ENCODE data around the gene MYCBP.
"Not testable (repeated sequence)": the region's sequence is repeated elsewhere in the genome, so short reads cannot be mapped to it uniquely, and the experiment has no call there.

Gene MYCBP

DNA sequence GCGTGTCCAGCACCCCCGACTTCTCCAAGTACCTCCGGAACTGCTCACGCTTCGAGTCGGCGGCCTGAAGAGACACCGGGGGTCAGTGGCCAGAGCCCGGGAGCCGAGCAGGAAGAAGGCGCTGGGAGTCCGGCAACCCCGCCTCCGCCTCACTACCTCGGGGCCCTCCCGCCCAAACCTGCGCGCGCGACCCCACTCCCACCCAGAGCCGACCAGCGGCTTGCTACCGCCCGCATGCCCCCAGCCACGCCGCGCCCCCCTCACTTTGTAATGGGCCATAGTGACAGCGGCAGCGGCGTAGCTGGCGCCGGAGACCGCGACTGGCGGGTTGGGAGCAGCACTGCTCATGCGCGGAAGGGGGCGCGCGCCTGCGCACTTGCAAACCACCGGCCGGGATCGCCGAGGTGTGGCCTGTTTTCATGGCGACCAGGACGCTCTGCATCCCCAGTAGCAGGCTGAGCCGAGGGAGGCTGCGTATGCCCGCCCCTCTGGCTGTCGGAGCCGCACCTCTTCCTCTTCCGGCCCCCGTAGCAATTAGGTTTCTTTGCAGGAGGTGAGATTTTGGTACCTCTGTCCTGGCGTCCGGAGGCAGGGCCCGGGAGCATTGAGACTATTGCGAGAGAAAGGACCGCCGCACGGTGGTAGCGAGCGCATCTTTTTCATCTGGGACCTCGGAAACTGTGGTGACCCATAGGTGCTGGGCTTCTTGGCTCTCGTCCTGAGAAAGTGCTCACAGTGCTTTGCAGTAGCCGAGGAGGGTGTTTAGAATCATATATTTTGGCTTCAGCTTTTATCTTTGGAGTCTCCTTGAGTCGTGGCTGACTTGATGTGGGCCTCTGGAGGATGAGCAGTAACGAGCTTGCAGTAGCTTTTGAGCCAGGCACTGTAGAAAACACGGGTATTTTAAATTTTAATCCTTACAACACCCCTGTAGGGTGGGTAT lies at the start of gene MYCBP:
TSS of gene MYCBP (minus strand) at position 322 of the 943 bp plus-strand sequence. CDS start at position 279, 43 bp downstream.
- peak; percentile 17 for FAIRE-seq

DNA sequence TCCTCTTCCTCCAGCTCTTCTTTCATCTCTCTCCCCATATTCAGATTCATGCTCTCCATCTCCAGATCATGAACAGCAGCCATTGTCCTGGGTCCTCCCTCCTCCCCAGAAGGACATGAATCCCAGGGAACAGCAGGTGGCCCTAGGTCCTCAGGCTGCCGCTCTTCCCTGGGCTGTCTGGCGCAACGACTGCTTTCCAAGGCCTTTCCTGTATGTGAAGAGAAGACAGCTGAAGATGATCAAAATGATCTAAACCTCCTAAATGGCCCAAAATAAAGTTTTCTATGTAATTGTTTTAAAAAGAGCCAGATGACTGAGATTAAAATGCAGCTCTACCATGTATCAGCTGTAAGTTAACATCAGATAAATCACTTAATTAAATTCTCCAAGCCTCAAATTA lies 46.0 kb upstream of the MYCBP start:
- no peak for FAIRE-seq

DNA sequence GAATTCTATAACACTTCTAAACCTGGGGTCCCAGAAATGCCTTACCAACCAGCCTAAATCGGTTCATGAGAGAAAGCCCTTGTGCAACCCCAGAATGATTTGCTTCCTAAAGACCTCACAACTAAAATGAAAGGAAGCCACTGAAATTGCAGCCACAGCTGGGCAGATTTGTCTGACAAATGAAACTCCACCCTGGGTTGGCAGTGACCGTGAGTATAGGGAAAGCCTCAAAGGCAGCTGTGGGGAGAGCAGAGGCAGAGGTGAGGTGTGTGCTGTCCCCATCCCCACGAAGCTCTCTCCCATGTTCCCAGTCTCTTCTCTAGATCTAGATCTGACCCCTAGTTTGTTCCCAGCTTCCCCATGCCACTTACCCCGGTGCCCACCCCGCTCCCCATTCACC lies 45.4 kb upstream of the MYCBP start:
- no peak for FAIRE-seq

DNA sequence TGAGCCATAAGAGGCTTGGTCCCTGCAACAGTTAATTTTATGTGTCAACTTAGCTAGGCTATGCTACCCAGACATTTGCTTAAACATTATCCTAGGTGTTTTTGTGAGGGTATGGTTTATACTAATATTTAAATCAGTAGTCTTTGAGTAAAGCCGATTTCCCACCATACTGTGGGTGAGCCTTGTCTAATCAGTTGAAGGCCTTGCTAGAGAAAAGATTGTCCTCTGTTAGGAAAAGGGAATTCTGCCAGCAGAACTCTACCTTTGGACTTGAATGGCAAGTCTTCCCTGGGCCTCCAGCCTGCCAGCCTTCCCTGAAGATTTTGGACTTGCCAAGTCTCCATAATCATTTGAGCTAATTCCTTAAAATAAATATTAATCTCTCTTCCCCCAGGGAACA lies 44.6 kb upstream of the MYCBP start:
- FAIRE-seq, result no peak

GRCh38 chr1:38917337-38917736 lies 44.2 kb upstream of the MYCBP start:
- no peak for FAIRE-seq

DNA sequence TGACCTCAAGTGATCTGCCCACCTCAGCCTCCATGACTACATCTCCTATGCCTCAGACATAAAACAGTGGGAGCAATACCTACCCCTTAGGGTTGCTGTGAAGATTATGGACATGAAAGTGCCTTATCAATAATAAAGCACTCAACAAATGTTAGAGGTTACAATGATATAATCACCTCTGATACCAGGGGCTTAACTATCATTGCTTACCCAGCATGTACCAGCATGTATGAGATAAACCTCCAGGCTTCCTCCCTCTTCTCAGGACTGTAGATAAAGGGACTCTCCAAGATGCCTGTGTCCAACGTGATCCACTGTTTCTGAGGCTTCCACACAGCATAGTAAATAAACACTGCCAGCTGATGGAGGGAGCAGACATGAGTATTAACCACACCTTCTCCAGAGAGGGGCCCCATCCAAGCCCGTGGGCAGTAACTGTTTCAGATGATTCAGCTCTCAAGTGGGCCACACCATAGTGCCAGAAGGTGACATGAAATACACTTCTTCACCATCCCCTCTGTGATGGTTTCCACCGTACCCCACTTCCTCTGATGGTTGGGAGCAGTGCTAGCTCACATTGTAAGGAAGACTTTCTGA lies 42.3 kb upstream of the MYCBP start:
- no peak for FAIRE-seq

DNA sequence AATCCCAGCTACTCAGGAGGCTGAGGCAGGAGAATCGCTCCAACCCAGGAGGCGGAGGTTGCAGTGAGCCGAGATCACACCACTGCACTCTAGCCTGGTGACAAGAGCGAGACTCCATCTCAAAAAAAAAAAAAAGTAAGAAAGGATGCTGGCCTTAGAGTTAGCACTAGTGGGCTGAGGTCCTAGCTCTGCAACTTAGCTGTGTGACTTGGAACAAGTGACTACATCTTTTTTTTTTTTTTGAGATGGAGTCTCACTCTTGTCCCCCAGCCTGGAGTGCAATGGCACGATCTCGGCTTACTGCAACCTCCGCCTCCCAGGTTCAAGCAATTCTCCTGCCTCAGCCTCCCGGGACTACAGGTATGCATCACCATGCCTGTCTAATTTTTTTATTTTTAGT lies 41.8 kb upstream of the MYCBP start:
- FAIRE-seq, result not testable (repeated sequence)

DNA sequence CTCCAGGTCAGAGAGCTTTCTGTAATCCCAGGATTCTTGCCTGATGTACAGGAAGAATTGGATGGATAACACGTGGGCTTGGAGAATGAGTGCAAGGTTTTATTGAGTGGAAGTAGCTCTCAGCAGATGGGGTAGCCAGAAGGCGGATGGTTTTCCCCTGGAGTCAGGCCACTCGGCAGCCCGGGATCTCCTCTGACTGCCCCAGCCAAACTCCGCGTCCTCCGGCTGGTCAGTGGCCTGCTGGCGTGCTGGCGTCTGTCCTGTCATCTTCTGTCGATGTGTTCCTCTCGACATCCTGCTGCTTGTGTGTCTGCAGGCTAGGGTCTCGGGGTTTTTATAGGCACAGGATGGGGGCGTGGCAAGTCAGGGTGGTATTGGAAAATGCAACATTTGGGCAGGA lies 35.7 kb upstream of the MYCBP start:
- FAIRE-seq, result no peak

DNA sequence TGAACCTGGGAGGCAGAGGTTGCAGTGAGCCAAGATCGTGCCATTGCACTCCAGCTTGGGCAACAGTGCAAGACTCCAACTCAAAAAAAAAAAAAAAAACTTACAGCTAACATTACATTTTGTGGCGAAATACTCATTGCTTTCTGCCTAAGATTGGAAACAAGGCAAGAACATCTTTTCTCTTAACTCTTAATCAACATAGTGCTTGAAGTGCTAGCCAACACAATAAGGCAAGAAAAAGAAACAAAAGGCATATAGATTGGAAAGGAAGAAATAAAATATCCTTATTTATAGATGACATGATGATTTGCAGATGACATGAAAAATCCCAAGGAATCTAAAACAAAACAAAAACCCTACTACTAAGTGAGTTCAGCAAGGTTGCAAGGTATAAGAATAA lies 32.8 kb upstream of the MYCBP start:
- FAIRE-seq, result no peak

GRCh38 chr1:38899560-38899959 lies 26.4 kb upstream of the MYCBP start:
- no peak for FAIRE-seq

GRCh38 chr1:38898653-38899230 lies 25.6 kb upstream of the MYCBP start:
- FAIRE-seq, result no peak

DNA sequence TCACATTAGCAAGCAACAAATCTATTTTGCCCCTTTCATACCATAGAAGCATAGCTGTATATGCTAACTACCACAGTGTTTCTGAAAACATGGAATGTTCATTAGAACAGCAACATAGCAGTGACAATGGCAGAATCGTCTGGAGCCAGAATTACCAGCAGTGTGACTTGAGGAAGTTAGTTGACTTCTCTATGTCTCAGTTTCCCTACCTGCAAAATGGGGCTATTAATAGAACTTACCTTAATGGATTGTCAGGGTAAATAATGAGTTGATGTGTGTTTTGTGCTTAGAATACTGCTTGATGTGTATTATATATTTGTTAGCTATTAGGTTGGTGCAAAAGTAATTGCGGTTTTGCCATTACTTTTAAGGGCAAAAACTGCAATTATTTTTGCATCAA lies 23.0 kb upstream of the MYCBP start:
- no peak for FAIRE-seq

DNA sequence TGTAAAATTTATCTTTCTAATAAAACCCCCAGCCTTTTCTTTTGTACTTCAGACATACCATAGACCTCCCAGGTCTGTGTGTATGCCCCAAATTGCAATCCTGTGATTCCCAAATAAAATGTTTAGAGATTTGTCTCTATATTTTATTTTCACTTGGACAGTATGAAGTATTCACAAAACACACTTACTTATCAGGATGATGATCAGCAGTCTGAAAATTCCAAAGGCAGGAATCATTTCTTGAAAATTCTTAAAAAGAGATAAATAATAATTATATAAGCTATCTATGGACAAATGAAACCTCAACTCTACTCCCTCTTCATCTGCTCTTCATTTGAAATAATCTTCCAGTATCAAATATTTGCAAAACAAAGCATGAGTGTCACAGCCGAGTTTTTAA lies 19.8 kb upstream of the MYCBP start:
- FAIRE-seq, result no peak

DNA sequence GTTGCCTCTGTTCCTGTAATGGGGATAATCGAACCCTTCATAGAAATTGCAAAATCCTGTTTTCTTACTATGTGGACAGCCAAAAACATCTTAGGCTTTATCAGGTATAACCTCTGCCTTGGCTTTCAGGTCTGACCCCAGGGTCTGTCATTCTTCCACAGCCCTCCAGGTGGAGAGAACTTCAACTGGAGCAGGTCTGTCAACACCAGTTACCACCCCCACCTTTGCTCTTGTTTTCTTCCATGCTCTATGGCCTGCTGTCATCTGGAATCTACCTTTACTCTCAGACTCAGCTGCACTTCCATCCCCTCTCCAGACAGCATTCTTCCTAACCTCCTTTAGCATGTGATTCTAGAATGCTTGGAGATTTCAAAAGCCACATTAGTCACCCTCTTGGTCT lies 18.6 kb upstream of the MYCBP start:
- FAIRE-seq, result no peak

DNA sequence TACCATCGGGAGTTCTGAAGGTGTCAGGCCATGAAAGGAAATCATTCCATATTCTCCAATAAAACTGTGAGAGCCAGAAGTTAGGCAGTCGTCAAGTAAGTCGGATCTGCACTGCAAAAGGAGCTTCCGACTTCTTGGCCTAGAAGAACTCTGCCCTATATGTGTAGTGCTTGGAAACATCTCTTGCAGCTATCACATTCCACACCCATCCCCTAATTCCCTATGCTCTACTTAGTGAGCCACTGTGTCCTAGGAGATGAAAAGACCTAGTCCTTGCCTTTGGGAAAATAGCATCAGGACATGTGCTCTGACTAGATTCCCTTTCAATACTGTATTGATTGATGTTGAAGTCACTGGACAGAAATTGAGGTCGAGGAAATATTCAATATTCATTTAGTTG lies 16.4 kb upstream of the MYCBP start:
- no peak for FAIRE-seq

GRCh38 chr1:38888423-38889333 lies 15.5 kb upstream of the MYCBP start:
- FAIRE-seq, result no peak

DNA sequence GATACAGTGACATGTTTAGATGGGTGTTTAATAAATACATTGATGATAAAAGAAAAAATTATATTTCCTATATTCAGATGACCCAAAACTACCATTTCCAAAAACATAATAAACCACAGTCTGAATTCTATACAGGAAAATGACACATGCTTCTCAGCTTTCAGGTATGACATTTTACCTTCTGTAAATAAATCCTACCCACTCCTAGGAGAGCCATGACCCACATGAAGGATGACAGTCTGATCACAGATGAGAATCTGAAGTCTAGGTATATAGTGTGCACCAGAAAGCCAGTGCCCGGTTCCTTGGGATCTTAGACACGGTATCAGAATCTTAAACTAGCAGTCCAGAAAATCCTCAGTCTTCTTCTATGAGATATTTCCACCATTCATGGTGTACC lies 11.9 kb upstream of the MYCBP start:
- FAIRE-seq, result no peak

- no peak for FAIRE-seq
Measured at GRCh38 chr1:38881487-38881886, 8.3 kb upstream of the MYCBP start, which contains the start of gene GJA9. Gene GJA9, minus strand, starts transcription at chr1:38881587. Its CDS starts 5,489 bp downstream, at chr1:38876098.

- FAIRE-seq, result no peak
Measured at GRCh38 chr1:38875811-38876210, 2.7 kb upstream of the MYCBP start.

DNA sequence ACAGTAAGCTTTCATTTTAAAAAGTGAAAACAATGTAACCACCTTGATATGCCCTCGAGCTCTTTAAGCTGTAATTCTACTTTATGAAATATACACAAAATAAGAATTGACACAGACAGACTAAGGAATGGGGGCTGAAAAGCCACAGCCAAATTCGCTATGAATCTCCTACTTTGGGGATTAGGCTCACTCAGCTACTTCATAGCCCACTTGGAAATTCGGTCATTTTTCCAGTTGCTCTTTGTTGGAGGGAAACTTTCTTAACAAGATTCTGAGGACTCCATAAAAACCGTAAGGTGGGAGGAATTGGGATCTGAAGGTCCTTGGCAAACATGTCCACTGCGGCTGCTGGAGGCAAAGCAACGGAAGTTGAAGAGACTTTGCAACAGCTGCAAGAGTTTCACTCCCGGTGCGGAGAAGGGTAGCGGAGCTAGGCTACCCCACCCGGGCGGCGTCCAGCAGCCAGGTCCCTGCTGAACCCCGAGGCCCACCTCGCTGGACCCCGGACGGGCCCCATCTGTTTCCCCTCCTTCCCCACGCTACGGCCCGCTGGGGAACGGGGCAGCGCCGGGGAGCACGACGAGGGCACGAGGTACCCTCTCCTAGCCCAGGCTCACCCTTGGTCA lies 634 bp downstream of the MYCBP start:
- no peak for FAIRE-seq

DNA sequence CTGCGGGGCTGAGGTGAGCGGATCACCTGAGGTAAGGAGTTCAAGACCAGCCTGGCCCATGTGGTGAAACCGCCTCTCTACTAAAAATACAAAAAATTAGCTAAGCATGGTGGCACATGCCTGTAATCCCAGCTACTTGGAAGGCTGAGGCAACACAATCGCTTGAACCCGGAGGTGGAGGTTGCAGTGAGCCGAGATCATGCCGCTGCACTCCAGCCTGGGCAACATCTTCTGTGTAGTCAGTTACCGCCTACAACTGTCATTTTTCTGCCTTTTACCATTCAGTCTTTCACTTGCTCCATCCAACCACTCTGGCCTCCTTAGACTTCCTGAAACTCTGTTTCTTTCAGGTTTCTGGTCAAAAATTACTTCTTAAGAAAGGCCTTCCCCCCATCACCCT lies 2.2 kb downstream of the MYCBP start:
- no peak for FAIRE-seq

GRCh38 chr1:38867208-38867607 lies 5.9 kb downstream of the MYCBP start:
- no peak for FAIRE-seq

All from islet of Langerhans (tissue), 1 donor.